Suprapubic skin (tissue), 4 donors: ENCODE measurements around the gene LDLR. TPM values are rescaled to one million over a fixed set of nuclear protein-coding genes. Genes with fewer than 3 reads are reported as not detected.

Experiments used
- DNase-seq, 2 donors: peaks; one replicate each; pipeline ENCODE4 v3.0.0-alpha.2; 2019; ENCODE audit warnings: low spot score in 2 of 2
- H3K27ac ChIP-seq: fragments of 200-600 bp; sonication (generic); one replicate; pipeline ENCODE4 v1.5.1; 2019
- H3K27me3 ChIP-seq: fragments of 200-600 bp; sonication (generic); one replicate; pipeline ENCODE4 v1.5.1; 2019
- H3K36me3 ChIP-seq: fragments of 200-600 bp; sonication (generic); one replicate; pipeline ENCODE4 v1.5.1; 2019
- H3K4me1 ChIP-seq: fragments of 200-600 bp; sonication (generic); one replicate; pipeline ENCODE4 v1.5.1; 2019
- H3K4me3 ChIP-seq: fragments of 200-600 bp; sonication (generic); one replicate; pipeline ENCODE4 v1.5.1; 2019; ENCODE audit warnings: mild to moderate bottlenecking
- H3K9me3 ChIP-seq: fragments of 200-600 bp; sonication (generic); one replicate; pipeline ENCODE4 v1.5.1; 2019
- CTCF ChIP-seq, 2 donors: fragments of 200-600 bp in 1 of 2; fragments of 450-650 bp in 1 of 2; sonication (generic) in 1 of 2; IDR thresholded peaks; one replicate each; pipeline ENCODE4 v1.5.1; 2016 to 2019; ENCODE audit warnings: antibody characterized with exemption in 2 of 2, mild to moderate bottlenecking in 1 of 2, moderate library complexity in 1 of 2
- EP300 ChIP-seq: sonication (generic); formaldehyde crosslinking; IDR thresholded peaks from one replicate; pipeline ENCODE4 v1.6.1; 2017; ENCODE audit warnings: antibody characterized with exemption
- POLR2A ChIP-seq, 2 donors: fragments of 450-650 bp; IDR thresholded peaks; one replicate each; pipeline ENCODE4 v1.6.1; 2017; ENCODE audit warnings: antibody characterized with exemption in 2 of 2, mild to moderate bottlenecking in 2 of 2, moderate library complexity in 2 of 2
- POLR2AphosphoS5 ChIP-seq, 3 donors: sonication (generic); formaldehyde crosslinking; IDR thresholded peaks; one replicate each; pipeline ENCODE4 v1.6.1; 2017; ENCODE audit warnings: antibody characterized with exemption in 3 of 3
- WGBS: methylation state at CpG from one replicate; pipeline ENCODE4 v1.1.5; 2018; 5-methylcytosine and 5-hydroxymethylcytosine counted together
- total RNA-seq, 4 donors: library from RNA; depleted of rRNA; stranded (reverse); fragments of >200 nt; gene quantifications; one replicate each; pipeline ENCODE4 v1.1.0, GENCODE V29; 2016

LDLR gene
- total RNA-seq, 4 donors from 2014 or later: 48.1 to 174 (median 119) TPM

GRCh38 chr19:11046605-11047354 lies 42.5 kb upstream of the LDLR start:
- Histone ChIP-seq H3K4me1 (peaks cover 12% of the 10 kb centered on the region), H3K27ac (no peak overlapping the region), H3K27me3 (no peaks in the 10 kb centered on the region), H3K9me3 (no peaks in the 10 kb centered on the region), H3K36me3 (peaks cover 34% of the 10 kb centered on the region), H3K4me3 (no peak overlapping the region)
- WGBS: 92% methylated on average over 14 of the region's 14 CpGs
- DNase-seq: no peak
- TF ChIP-seq POLR2AphosphoS5 (IDR thresholded peaks at IDR 0.05) (no peak), CTCF (IDR thresholded peaks at IDR 0.05) (no peak), EP300 (no peak), POLR2A (IDR thresholded peaks at IDR 0.05) (no peak)

- H3K27ac ChIP-seq: no peak overlapping the region
- WGBS: 83% methylated on average over 4 of the region's 4 CpGs
- no peaks in the 10 kb centered on the region for H3K27me3 ChIP-seq
- peaks cover 12% of the 10 kb centered on the region for H3K4me1 ChIP-seq
- no peaks in the 10 kb centered on the region for H3K9me3 ChIP-seq
- peaks cover 28% of the 10 kb centered on the region for H3K36me3 ChIP-seq
- TF ChIP-seq CTCF (IDR thresholded peaks at IDR 0.05) (no peak), EP300 (no peak), POLR2A (IDR thresholded peaks at IDR 0.05) (no peak), POLR2AphosphoS5 (IDR thresholded peaks at IDR 0.05) (no peak)
- H3K4me3 ChIP-seq: no peak overlapping the region
- DNase-seq: no peak
Measured at GRCh38 chr19:11047866-11048265, 41.4 kb upstream of the LDLR start.

DNA sequence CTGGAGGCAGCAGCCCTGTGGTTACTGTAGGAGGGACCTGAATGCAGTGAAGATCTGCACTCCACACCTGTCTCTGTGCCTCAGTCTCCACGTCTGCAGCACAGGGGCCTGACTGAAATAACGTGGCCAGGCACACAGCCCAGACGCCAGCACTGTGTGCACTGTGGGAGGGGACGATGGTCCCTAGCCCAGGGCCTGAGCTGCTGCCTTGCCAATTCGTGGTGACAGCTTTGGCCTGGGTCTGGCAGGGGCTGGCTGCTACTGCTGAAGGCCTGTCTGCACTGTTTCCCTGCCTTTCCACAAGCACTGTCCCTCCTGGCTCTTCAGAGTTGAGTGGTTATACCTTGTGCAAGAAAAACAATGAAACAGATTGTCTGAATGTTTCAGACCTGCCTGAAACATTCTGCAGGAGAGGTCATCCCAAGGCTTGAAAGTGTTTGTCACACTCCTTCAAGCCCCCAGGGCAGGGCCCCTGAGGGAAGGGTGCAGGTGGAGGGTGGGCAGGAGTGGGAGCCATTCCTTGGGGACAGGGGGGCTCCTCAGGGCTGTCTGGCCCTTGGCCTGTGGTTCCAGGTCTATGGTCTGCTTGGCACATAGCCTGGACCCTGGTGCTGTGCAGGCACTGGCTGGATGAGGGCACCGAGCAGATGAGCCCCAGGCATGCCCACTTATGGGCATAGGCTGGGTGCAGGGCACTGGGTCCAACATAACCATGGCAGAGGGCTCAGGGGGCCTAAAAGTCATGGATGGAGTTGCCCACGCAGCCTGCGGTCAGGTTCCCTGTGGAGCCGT lies 38.7 kb upstream of the LDLR start:
- no peak for DNase-seq
- H3K27ac ChIP-seq: no peak overlapping the region
- H3K27me3 ChIP-seq: no peaks in the 10 kb centered on the region
- TF ChIP-seq EP300: no peak
- TF ChIP-seq POLR2AphosphoS5 (IDR thresholded peaks at IDR 0.05): no peak
- no peak for TF ChIP-seq CTCF (IDR thresholded peaks at IDR 0.05)
- no peak for TF ChIP-seq POLR2A (IDR thresholded peaks at IDR 0.05)
- peaks cover 30% of the 10 kb centered on the region for H3K36me3 ChIP-seq
- H3K4me3 ChIP-seq: no peak overlapping the region
- 88% methylated on average over 4 of the region's 9 CpGs for WGBS
- H3K4me1 ChIP-seq: peaks cover 12% of the 10 kb centered on the region
- no peaks in the 10 kb centered on the region for H3K9me3 ChIP-seq

DNA sequence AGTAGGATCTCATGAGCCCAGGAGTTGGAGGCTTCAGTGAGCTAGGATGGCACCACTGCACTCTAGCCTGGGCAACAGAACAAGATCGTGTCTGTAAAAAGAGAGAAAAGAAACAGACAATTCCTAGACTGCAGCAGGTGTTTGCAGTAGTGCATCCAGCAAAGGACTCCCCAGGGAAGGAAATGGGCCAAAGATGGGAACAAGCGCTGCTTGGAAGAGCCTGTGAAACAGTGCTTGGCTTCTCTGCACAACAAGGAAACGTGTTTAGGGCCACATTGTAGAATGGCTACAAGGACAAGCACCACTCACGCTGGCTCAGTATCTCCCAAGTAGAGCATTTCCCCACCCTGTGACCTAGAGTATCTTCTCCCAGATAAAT lies 35.5 kb upstream of the LDLR start:
- Histone ChIP-seq H3K4me3 (no peak overlapping the region), H3K27ac (no peak overlapping the region), H3K36me3 (peaks cover 46% of the 10 kb centered on the region), H3K4me1 (peaks cover 10% of the 10 kb centered on the region), H3K9me3 (no peaks in the 10 kb centered on the region), H3K27me3 (no peaks in the 10 kb centered on the region)
- 85% methylated on average over 4 of the region's 4 CpGs for WGBS
- DNase-seq: no peak
- TF ChIP-seq EP300: no peak
- TF ChIP-seq POLR2A (IDR thresholded peaks at IDR 0.05): no peak
- no peak for TF ChIP-seq POLR2AphosphoS5 (IDR thresholded peaks at IDR 0.05)
- no peak for TF ChIP-seq CTCF (IDR thresholded peaks at IDR 0.05)

GRCh38 chr19:11054200-11054599 lies 35.1 kb upstream of the LDLR start:
- WGBS: 74% methylated on average over 3 of the region's 8 CpGs
- peaks cover 50% of the 10 kb centered on the region for H3K36me3 ChIP-seq
- peaks cover 6% of the 10 kb centered on the region for H3K4me1 ChIP-seq
- H3K27ac ChIP-seq: no peak overlapping the region
- no peaks in the 10 kb centered on the region for H3K9me3 ChIP-seq
- no peak for TF ChIP-seq CTCF (IDR thresholded peaks at IDR 0.05)
- TF ChIP-seq POLR2AphosphoS5 (IDR thresholded peaks at IDR 0.05): no peak
- no peak overlapping the region for H3K4me3 ChIP-seq
- no peak for DNase-seq
- H3K27me3 ChIP-seq: no peaks in the 10 kb centered on the region
